TTC549 (cell line): ENCODE data around the gene MICB.
"Not testable (repeated sequence)": the region's sequence is repeated elsewhere in the genome, so short reads cannot be mapped to it uniquely, and the experiment has no call there.

Source experiments
- FAIRE-seq: peaks from 2 replicates; lab custom pipeline; 2012; peaks lifted over from hg19 to GRCh38; lab: Jason Lieb, UNC

MICB gene

DNA sequence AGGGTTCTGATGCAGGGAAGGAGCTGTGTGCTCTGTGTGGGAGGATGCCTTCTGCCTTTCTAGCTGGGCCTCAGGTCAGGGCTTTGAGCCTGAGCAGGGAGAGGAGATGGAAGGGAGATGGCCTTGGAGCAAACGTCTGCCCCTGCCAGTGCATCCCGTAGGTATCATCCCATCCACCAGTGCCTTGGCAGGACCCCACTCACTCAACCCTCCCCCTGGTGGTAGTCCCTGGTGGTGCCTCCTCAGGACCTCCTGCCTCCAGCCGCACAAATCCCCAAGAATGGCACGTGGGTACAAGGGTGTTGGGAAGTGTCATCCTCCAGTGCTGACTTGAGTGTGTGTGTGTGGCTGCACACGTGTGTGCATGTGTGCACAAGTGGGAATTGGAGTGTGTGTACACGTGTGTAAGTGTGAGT lies 23.1 kb upstream of the MICB start:
- no peak for FAIRE-seq

DNA sequence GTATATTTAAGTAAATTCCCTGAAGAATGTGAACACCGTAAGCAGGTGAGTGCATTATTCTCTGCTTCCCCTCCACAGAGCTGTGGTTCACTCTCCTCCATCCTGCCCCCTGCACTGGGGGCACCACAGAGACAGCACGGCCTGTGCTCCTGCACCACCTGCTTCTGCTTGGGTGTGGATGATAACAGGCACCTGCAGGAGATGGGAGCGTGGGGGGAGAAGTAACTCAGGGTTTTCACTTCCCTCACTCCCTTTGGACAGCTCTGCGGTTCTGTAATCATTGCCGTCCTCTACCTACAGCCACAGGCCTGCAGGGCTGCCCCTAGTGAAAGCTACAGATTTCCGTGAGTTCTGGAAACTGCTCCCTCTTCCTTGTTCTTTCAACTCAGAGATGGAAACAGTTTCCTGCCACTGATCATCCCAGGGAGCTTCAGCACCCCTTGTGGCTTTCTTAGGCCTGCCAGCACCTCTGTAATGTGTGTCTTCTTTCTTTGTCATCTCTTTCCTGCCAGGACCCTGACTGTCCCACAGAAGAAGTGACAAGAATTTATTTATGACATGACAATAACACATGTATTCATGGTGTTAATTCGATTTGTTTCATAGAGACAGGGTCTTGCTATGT lies 21.3 kb upstream of the MICB start:
- FAIRE-seq = no peak

GRCh38 chr6:31477521-31477920 lies 20.4 kb upstream of the MICB start:
- no peak for FAIRE-seq

DNA sequence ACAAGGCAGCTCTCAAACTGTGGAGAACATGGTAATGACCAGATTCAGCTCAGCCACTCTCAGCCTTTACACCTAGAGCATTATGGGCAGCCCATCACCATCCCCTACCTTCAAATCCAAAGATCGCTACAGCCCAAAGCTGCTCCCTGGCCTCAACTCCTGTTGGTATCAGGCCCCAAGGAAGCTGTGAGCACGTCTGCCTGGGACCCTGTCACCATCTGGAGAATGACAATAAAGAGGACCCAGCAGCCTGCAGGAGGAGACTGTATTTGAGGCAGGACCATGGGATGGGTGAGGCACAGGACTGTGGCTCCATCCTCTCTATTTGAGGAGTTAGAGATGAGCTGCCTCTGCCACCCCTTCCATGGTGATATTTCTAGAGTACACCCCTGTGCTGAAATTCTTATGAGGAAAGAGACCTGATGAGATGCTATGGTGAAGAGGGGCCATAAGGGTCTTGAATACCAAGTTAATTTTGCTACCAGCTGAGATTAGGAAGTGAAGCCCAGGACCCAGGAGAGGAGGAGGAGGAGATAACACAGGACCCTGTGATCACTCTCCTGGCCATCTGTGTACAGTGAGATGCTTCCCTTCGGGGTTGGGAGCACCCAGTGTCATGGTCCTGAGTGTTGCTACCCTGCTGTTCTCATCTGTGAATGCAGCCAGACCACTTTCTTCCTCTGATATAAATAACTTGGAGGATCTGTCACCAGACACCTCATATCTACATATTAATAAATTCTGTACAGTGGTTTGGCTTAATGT lies 19.6 kb upstream of the MICB start:
- no peak for FAIRE-seq

DNA sequence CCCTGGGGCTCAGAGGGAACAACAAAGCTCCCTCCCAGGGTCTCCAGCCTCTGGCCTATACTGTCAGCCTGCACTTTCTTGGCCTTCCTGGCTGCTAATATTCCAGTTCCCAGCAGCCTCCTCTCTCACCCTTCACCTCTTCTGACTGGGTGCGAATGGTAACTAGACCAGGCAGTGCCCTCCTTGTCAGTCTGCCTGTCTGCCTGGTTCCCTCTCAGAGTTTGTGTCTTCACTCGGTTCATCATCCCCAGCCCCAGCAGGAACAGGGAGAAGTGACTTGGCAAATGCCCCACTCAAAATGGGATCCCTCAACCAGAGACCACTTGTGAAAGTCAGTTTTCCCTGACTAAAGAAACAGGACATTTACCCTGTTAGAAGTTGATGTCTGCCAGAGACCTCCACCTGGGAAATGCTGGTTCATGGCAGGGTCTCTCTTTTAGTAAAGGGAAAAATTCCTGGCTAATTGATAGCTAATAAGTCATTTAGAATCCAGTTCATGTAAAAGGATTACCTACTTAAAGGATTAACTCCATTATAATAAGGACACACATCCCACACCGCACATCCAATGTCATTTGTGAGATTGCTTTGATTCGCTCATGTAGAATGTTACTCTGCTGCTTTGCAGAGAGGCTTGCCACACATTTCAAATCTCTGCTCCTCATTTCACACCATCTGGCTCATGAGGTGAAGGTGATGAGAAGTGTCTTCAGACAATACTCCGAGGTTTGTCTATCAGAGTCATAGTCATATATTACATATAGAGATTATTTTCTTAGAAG lies 18.6 kb upstream of the MICB start:
- FAIRE-seq = no peak

GRCh38 chr6:31479933-31480535 lies 17.9 kb upstream of the MICB start:
- FAIRE-seq = no peak

DNA sequence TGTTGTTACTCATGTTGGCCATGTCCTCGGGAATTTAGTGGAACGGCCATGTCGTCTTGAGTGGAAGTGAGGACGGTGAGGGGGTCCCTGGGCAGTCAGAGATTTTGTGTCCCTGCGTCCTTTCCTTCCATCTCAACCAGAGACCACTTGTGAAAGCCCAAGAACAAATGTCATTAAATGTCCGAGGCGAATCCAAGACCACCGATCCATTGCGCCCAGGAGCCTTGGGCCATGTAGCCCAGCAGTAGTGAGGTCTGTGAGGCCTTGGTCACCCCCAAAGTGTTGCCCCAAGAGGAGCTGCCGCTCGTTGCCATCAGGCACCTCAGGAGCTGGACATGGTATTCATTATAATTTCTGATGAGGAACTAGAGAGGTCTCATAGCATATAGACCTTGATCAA lies 17.4 kb upstream of the MICB start:
- FAIRE-seq = no peak

GRCh38 chr6:31483392-31483791 lies 14.6 kb upstream of the MICB start:
- FAIRE-seq = no peak

DNA sequence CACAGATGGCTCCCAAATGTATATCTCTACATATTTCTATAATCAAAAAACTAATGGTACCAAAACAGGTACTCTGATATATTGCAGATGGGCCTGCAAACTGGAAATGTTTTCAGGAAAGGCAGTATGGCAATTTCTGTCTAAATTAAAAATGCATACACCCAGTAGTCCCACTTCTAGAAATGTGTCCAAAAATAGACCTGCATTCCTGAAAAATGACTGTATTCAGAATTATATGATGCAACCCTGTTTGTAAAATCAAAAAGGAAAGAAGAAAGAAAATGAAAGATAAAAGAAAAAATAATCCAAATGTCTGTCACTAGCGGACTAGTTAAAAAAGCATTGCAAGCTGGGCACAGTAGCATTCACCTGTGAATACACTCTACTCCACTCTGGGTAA lies 12.9 kb upstream of the MICB start:
- no peak for FAIRE-seq

DNA sequence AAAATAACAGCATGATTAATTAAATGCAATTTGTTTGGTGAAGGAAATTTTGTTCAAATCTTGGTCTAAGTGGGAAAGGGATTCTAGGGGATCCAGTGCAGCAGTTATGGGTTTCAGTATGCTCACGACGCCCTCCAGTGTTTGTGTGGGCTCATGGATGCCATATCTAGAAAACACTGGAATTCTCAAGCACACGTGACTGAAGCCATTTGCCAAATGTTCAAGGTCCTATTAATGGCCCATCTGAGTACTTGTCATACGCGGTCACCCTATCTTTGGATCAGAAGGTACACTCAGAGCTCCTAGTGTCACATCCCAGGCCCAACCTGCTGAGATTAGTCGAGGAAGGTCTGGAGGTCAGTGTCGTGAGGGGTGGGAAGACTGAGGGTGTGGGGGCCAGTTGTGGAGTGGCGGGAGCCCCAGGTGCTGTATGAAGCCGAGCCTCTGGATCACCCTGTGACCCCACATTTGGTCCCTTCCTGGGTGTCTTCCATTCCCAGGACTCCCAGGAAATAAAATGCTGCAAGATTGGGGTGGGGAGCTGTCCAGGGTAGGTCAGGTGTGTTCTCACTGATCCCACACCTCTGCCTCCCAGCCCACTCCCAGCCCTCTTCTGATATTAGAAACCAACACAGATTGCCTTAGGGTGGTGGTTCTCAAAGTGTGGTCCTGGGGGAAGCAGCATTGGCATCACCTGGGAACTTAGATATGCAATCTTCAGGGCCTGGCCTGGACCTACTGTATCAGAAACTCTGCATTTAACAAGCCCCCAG lies 11.7 kb upstream of the MICB start:
- peak; percentile 69 for FAIRE-seq

DNA sequence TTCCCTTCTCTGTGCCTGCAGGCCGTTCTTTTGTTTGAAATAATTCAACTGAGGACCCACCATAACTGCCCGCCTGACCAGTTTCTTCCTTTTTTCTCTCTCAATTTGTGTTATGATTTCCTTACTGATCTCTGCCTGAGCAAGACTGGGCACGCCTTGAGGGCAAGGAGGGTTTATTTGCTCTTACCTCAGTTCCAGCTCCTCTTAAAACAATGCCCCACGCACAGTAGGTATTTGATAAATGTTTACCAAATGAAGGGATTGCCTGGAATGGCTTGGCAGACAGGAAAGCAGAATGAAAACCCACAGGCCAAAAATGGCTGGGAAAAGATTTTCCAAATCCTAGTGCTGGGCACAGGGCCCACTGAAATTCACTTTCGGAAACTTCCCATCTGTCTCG lies 10.3 kb upstream of the MICB start:
- FAIRE-seq = not testable (repeated sequence)

DNA sequence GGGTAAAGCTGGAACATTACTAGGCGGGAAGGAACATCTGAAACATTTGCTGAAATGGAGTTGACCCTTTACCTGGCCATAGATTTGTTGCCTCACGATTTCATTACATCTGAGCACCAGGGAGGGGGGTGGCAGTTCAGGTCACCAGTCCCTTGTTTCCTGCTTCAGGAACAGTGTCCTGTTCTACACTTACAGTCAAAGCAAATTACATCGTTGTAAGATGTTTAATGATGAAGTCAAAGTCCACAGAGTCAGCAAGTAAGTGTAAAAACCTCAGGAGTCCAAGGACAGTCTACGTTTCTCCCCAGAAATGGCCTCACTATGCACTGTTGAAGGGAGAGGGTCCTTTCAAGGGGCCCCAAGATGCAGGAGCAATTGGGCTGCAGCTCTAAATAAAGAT lies 8.9 kb upstream of the MICB start:
- FAIRE-seq = no peak

DNA sequence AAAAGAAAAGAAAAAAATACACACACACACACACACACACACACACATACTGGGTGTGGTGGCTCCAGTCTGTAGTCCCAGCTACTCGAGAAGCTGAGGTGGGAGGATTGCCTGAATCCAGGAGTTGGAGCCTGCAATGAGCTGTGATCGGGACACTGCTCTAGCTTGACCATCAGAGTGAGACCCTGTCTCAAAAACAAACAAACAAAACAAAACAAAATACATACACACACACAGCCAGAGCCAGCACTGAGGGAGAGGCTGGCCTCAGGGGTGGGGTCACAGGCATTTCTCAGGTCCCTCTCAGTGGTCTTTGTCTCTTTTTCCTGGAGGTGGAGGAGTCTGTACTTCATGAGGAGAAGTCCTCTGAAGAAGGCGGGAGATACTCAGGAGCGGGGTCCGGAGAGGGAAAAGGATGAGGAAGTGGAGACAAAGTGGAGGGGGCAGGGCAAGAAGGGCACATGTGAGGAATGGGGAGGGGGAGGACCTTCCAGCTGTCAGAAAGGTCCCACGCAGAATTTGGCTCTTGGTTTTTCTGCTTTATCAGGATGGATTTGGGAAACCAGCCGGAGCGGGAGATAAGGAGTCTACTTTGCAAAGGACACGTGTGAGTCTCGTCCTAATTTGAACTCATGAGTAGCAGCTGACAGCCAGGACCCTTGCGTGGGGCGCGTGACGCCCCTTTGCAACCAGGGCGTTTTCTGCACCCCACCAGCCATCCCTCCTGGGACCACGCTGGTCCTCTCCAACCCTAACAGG lies 7.7 kb upstream of the MICB start:
- FAIRE-seq = no peak

DNA sequence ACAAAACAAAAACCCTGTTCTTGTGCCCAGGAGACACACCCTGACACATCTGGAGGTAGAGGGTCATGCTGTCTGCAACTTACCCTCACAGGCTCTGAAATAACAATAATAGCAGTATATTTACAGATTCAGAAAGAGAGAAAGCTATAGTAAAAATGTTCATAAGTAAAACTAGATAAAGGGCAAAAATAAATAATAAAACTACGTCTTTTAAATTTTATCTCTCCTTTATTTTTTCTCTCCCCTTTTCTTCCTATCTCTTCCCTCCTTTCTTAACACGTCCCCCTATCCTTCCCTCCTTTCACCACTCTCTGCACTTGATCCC lies 4.4 kb upstream of the MICB start:
- not testable (repeated sequence) for FAIRE-seq

DNA sequence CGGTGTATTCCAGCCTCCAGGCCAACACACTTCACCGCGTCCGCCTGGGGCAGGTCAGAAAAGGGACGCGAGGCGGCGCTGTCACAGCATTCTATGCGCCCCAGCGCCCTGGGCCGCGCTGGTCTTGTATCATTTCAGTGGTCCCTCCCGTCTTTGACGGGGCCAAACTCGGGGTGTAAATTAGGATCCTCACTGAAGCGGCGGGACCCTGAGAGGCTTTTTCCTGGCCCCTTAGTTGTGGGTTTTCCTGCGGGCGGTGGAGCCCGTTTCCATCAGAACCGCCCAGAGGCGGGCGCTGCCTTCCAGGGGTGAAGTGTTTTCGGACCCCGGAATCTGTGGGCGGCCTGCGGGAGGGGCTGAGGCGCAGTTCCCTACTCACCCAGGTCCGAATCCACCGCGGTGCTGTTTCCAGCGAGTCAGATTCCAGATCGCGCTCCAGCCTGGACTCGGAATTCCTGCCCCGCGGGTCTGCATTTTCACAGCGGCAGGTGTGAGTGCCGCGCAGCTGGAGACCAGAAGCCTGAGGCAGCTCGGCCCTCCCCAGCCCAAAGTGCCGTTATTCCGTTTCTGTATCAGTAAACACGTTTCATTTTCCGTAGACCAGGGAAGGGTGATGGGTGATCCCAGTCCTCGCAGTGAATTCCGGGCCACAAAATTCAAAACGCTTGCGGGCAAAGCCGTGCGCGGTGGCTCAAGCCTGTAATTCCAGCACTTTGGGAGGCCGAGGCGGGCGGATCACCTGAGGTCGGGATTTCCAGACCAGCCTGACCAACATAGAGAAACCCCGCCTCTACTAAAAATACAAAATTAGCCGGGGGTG lies 3.9 kb upstream of the MICB start:
- FAIRE-seq = no peak

GRCh38 chr6:31495580-31495979 lies 2.4 kb upstream of the MICB start:
- no peak for FAIRE-seq

GRCh38 chr6:31496826-31497225 lies 1.1 kb upstream of the MICB start:
- FAIRE-seq = not testable (repeated sequence)

DNA sequence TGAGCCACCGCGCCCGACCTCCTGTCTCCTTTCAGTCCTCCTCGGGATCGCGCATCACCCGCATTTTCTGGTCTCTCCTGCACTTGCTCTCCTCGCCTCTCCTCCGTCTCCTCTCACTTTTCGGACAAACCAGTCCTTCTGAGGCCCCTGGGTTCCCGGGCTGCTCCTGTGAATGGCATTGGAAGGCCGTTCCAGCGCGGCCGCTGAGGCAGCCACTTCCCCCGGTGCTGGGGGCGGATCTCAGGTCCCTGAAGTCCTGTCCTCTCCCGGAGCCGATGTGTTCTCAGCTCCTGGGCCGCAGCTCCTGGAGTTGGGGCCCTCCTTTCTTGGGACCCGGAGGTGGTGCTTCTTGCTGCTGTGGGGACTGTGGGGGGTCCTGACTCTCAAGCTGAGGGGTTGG lies 803 bp downstream of the MICB start:
- FAIRE-seq = no peak

GRCh38 chr6:31499648-31500047 lies 1.7 kb downstream of the MICB start:
- not testable (repeated sequence) for FAIRE-seq

- FAIRE-seq = no peak
Measured at GRCh38 chr6:31502586-31502985, 4.6 kb downstream of the MICB start.

- FAIRE-seq = not testable (repeated sequence)
Measured at GRCh38 chr6:31509036-31509435, 11.1 kb downstream of the MICB start.
